Keratinocyte (primary cell): ENCODE results near the gene ASCL4. TPM values are rescaled to one million over a fixed set of nuclear protein-coding genes. Genes with fewer than 3 reads are reported as not detected.

ENCODE experiments used
- DNase-seq: peaks from one replicate; pipeline ENCODE4 v3.0.0-alpha.2; 2011; ENCODE audit warnings: low read depth, missing footprints, low spot score
- FAIRE-seq: peaks from 2 replicates; lab custom pipeline; 2011; peaks lifted over from hg19 to GRCh38; lab: Jason Lieb, UNC
- H2AFZ ChIP-seq: 2 replicates; pipeline ENCODE4 v1.6.0; 2012; ENCODE audit warnings: low read length, control low read depth, inconsistent platforms; ENCODE audit not compliant: control insufficient read depth
- H3K27ac ChIP-seq: 2 replicates; pipeline ENCODE4 v1.5.1; 2011; ENCODE audit warnings: low read length; ENCODE audit not compliant: control insufficient read depth, insufficient read depth
- H3K27me3 ChIP-seq: 3 replicates; pipeline ENCODE4 v1.6.0; 2011; ENCODE audit warnings: low read length; ENCODE audit not compliant: control insufficient read depth, insufficient read depth; ENCODE audit errors: extremely low read depth
- H3K36me3 ChIP-seq, 2 experiments: 2 replicates in 1 of 2; 3 replicates in 1 of 2; pipeline ENCODE4 v1.5.1; 2011; ENCODE audit warnings: low read length in 2 of 2, mild to moderate bottlenecking in 1 of 2; ENCODE audit not compliant: control insufficient read depth in 2 of 2, insufficient read depth in 2 of 2; ENCODE audit errors: extremely low read depth in 1 of 2
- H3K4me1 ChIP-seq: 3 replicates; pipeline ENCODE4 v1.5.1; 2011; ENCODE audit warnings: low read length; ENCODE audit not compliant: control insufficient read depth, insufficient read depth; ENCODE audit errors: extremely low read depth
- H3K4me2 ChIP-seq: 3 replicates; pipeline ENCODE4 v1.6.0; 2011; ENCODE audit warnings: low read depth, low read length; ENCODE audit not compliant: control insufficient read depth, insufficient read depth; ENCODE audit errors: extremely low read depth
- H3K4me3 ChIP-seq, 3 experiments: fragments of 200-600 bp in 1 of 3; sonication (generic) in 1 of 3; 2 replicates in 2 of 3; 3 replicates in 1 of 3; pipeline ENCODE4 v1.5.1; 2011 to 2016; ENCODE audit warnings: low read length in 3 of 3, mild to moderate bottlenecking in 3 of 3, control low read depth in 2 of 3, inconsistent platforms in 1 of 3, low read depth in 1 of 3, mixed read lengths in 1 of 3, mixed run types in 1 of 3, moderate library complexity in 1 of 3; ENCODE audit not compliant: control insufficient read depth in 2 of 3, insufficient read depth in 2 of 3; ENCODE audit errors: extremely low read depth in 1 of 3
- H3K79me2 ChIP-seq: 2 replicates; pipeline ENCODE4 v1.6.0; 2012; ENCODE audit warnings: low read length; ENCODE audit not compliant: control insufficient read depth, insufficient read depth
- H3K9ac ChIP-seq: 3 replicates; pipeline ENCODE4 v1.6.0; 2011; ENCODE audit warnings: low read length; ENCODE audit not compliant: control insufficient read depth, insufficient read depth; ENCODE audit errors: extremely low read depth
- H3K9me1 ChIP-seq: 3 replicates; pipeline ENCODE4 v1.6.0; 2011; ENCODE audit warnings: low read length; ENCODE audit not compliant: control insufficient read depth, insufficient read depth; ENCODE audit errors: extremely low read depth
- H3K9me3 ChIP-seq: 2 replicates; pipeline ENCODE4 v1.5.1; 2012; ENCODE audit warnings: low read depth, low read length; ENCODE audit not compliant: control insufficient read depth
- H4K20me1 ChIP-seq: 3 replicates; pipeline ENCODE4 v1.6.0; 2011; ENCODE audit warnings: low read length; ENCODE audit not compliant: control insufficient read depth, insufficient read depth; ENCODE audit errors: extremely low read depth
- EZH2 ChIP-seq: IDR thresholded peaks from one replicate; pipeline ENCODE4 v1.6.1; 2012; ENCODE audit warnings: inconsistent platforms, mild to moderate bottlenecking, low read length, moderate library complexity
- dilution Hi-C: fragments of 300-500 bp; cut with MboI; formaldehyde crosslinking; loops from one replicate; pipeline ENCODE4 v1.7.0; 2020; ENCODE audit warnings: low sequenced_read_pairs; ENCODE audit not compliant: extremely low pct_ligation_motif_present
- polyA plus RNA-seq, 5 experiments: library from polyadenylated mRNA; depleted of rRNA in 3 of 5; stranded (reverse) in 3 of 5; stranded (forward) in 1 of 5; unstranded in 1 of 5; fragments of >200 nt; gene quantifications; 1 replicate in 1 of 5; 2 replicates in 3 of 5; 3 replicates in 1 of 5; pipeline versions ENCODE4 v1.2.1 to v1.2.3, GENCODE V29; 2011 to 2012; ENCODE audit warnings: missing spikeins in 2 of 5, low read depth in 1 of 5, low replicate concordance in 1 of 5
- TF ChIP-seq, protein P1 (sequence below), 3 experiments: IDR thresholded peaks in 1 of 3; conservative IDR thresholded peaks in 1 of 3; optimal IDR thresholded peaks in 1 of 3; 2 replicates in 2 of 3; 3 replicates in 1 of 3; pipeline versions ENCODE3 to v1.5.1; 2011; ENCODE audit warnings: low read length in 3 of 3, mild to moderate bottlenecking in 3 of 3, moderate library complexity in 2 of 3, control low read depth in 1 of 3, inconsistent platforms in 1 of 3; ENCODE audit not compliant: insufficient read depth in 2 of 3; ENCODE audit errors: extremely low read depth in 1 of 3

Gene ASCL4
- polyA plus RNA-seq, 1 donor (not counting 4 experiments of a cell fraction or from before 2014, with no cell fraction given): not detected

DNA sequence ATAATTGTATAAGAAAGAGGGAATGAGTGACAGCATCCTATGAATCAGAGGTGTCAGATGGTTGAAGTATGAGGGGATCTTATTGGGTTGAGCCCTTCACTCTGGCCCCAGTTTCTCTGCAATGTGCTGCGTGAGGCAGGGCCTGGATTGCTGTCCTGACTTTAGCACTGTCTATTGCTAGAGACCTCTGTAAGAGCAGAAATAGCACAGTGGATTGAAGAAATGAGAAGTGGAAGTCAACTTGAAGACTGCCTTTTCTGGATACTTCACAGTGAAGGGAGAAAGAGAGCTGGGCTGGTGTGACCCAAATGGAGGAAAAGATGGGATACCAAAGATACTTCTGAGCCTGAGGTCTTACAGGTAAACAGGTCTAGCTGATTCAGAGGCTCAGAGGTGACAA lies 5.8 kb downstream of the ASCL4 start:
- FAIRE-seq (no peak), DNase-seq (no peak)
- TF ChIP-seq EZH2: no peak
- TF ChIP-seq, protein P1, sequence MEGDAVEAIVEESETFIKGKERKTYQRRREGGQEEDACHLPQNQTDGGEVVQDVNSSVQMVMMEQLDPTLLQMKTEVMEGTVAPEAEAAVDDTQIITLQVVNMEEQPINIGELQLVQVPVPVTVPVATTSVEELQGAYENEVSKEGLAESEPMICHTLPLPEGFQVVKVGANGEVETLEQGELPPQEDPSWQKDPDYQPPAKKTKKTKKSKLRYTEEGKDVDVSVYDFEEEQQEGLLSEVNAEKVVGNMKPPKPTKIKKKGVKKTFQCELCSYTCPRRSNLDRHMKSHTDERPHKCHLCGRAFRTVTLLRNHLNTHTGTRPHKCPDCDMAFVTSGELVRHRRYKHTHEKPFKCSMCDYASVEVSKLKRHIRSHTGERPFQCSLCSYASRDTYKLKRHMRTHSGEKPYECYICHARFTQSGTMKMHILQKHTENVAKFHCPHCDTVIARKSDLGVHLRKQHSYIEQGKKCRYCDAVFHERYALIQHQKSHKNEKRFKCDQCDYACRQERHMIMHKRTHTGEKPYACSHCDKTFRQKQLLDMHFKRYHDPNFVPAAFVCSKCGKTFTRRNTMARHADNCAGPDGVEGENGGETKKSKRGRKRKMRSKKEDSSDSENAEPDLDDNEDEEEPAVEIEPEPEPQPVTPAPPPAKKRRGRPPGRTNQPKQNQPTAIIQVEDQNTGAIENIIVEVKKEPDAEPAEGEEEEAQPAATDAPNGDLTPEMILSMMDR (optimal IDR thresholded peaks at IDR 0.05 in 1 of 3, IDR thresholded peaks at IDR 0.05 in 1 of 3, conservative IDR thresholded peaks at IDR 0.05 in 1 of 3; ENCODE audit: extremely low read depth in 1 of 3, insufficient read depth in 2 of 3, low read length in 3 of 3): no peak
- H3K4me3 ChIP-seq: no peak overlapping the region
- dilution Hi-C loops: no loop called here
- no peaks in the 10 kb centered on the region for H3K9me3 ChIP-seq
- no peak overlapping the region for H2AFZ ChIP-seq
- no peaks in the 10 kb centered on the region for H3K36me3 ChIP-seq
- H3K79me2 ChIP-seq: no peaks in the 10 kb centered on the region
- no peak overlapping the region for H3K4me2 ChIP-seq
- no peaks in the 10 kb centered on the region for H4K20me1 ChIP-seq
- no peak overlapping the region for H3K27ac ChIP-seq
- no peak overlapping the region for H3K9ac ChIP-seq
- H3K27me3 ChIP-seq: peaks cover 18% of the 10 kb centered on the region
- peaks cover 3% of the 10 kb centered on the region for H3K4me1 ChIP-seq
- no peaks in the 10 kb centered on the region for H3K9me1 ChIP-seq

DNA sequence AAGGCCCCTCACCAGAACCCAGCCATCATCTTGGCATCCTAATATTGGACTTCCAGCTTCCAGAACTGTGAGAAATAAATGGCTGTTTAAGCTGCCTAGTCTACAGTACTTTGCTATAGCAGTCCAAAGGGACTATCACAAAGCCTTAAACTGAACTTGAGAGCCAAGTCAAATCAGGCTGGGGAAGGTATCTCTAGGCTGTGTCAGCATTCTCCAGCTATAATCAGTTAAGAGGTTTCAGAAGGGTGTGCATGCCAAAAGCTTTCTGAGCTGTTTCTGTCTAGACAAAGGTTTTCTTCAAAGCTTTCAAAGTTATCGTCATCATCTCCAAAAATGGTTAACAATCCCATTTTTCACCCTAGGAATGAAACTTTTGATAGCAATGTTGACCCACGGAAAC lies 7.6 kb downstream of the ASCL4 start:
- Histone ChIP-seq H3K79me2 (no peaks in the 10 kb centered on the region), H3K9me3 (no peaks in the 10 kb centered on the region), H3K9me1 (no peaks in the 10 kb centered on the region), H3K4me2 (no peak overlapping the region), H3K27me3 (peaks cover 2% of the 10 kb centered on the region), H2AFZ (no peak overlapping the region), H3K4me1 (peaks cover 3% of the 10 kb centered on the region), H3K4me3 (no peak overlapping the region), H4K20me1 (no peaks in the 10 kb centered on the region), H3K36me3 (no peaks in the 10 kb centered on the region), H3K9ac (no peak overlapping the region), H3K27ac (no peak overlapping the region)
- TF ChIP-seq, protein P1 (optimal IDR thresholded peaks at IDR 0.05 in 1 of 3, IDR thresholded peaks at IDR 0.05 in 1 of 3, conservative IDR thresholded peaks at IDR 0.05 in 1 of 3; ENCODE audit: extremely low read depth in 1 of 3, insufficient read depth in 2 of 3, low read length in 3 of 3): no peak
- TF ChIP-seq EZH2: no peak
- FAIRE-seq: no peak
- no peak for DNase-seq
- dilution Hi-C loops: no loop called here
